Measurements from ENCODE around the gene ATL1.
"Not testable (repeated sequence)": the region's sequence is repeated elsewhere in the genome, so short reads cannot be mapped to it uniquely, and the experiment has no call there.

ATL1 gene

GRCh38 chr14:50534416-50534815, 25.5 kb upstream of the ATL1 start:
- DNase-seq (ENCODE audit: low spot score) = no peak
- no peak for FAIRE-seq

GRCh38 chr14:50534997-50535396, 24.9 kb upstream of the ATL1 start:
- DNase-seq (ENCODE audit: low spot score) = no peak
- no peak for FAIRE-seq

GRCh38 chr14:50538034-50538433, 21.9 kb upstream of the ATL1 start:
- FAIRE-seq = not testable (repeated sequence)

GRCh38 chr14:50539051-50539450, 20.9 kb upstream of the ATL1 start:
- FAIRE-seq (no peak), DNase-seq (ENCODE audit: low spot score) (no peak)

More at GRCh38 chr14:50538034-50538433, 21.9 kb upstream of the ATL1 start:
- not testable (repeated sequence) for DNase-seq (ENCODE audit: low spot score)

- no peak for DNase-seq (ENCODE audit: low spot score)
- no peak for FAIRE-seq
Measured at GRCh38 chr14:50541159-50541567, 18.8 kb upstream of the ATL1 start.

GRCh38 chr14:50542941-50543418, 17.0 kb upstream of the ATL1 start:
- DNase-seq (ENCODE audit: low spot score) = no peak
- FAIRE-seq = no peak

- DNase-seq (ENCODE audit: low spot score) = no peak
- FAIRE-seq = no peak
Measured at GRCh38 chr14:50544911-50545310, 15.0 kb upstream of the ATL1 start.

GRCh38 chr14:50545618-50546017, 14.3 kb upstream of the ATL1 start:
- no peak for DNase-seq (ENCODE audit: low spot score)
- no peak for FAIRE-seq

GRCh38 chr14:50550294-50550693, 9.7 kb upstream of the ATL1 start:
- DNase-seq (ENCODE audit: low spot score) (no peak), FAIRE-seq (no peak)

GRCh38 chr14:50551877-50552276, 8.1 kb upstream of the ATL1 start:
- FAIRE-seq = no peak
- no peak for DNase-seq (ENCODE audit: low spot score)

GRCh38 chr14:50552796-50553195, 7.1 kb upstream of the ATL1 start:
- not testable (repeated sequence) for FAIRE-seq; DNase-seq (ENCODE audit: low spot score)

GRCh38 chr14:50560931-50561285, 963 bp downstream of the ATL1 start:
- no peak for DNase-seq (ENCODE audit: low spot score)
- FAIRE-seq = no peak

GRCh38 chr14:50562841-50563240, 2.9 kb downstream of the ATL1 start:
- DNase-seq (ENCODE audit: low spot score) (no peak), FAIRE-seq (no peak)

- FAIRE-seq = no peak
- no peak for DNase-seq (ENCODE audit: low spot score)
Measured at GRCh38 chr14:50569714-50570274, 9.8 kb downstream of the ATL1 start.

GRCh38 chr14:50573862-50574261, 13.9 kb downstream of the ATL1 start:
- DNase-seq (ENCODE audit: low spot score) (no peak), FAIRE-seq (no peak)

GRCh38 chr14:50575769-50576168, 15.8 kb downstream of the ATL1 start:
- FAIRE-seq (no peak), DNase-seq (ENCODE audit: low spot score) (no peak)

- no peak for DNase-seq (ENCODE audit: low spot score)
- FAIRE-seq = no peak
Measured at GRCh38 chr14:50577982-50578381, 18.0 kb downstream of the ATL1 start.

- FAIRE-seq = no peak
Measured at GRCh38 chr14:50578433-50578832, 18.5 kb downstream of the ATL1 start.

GRCh38 chr14:50590464-50590863, 30.5 kb downstream of the ATL1 start:
- FAIRE-seq (no peak), DNase-seq (ENCODE audit: low spot score) (no peak)

More at GRCh38 chr14:50578433-50578832, 18.5 kb downstream of the ATL1 start:
- DNase-seq (ENCODE audit: low spot score) = no peak

- FAIRE-seq (no peak), DNase-seq (ENCODE audit: low spot score) (no peak)
Measured at GRCh38 chr14:50594577-50595316, 34.8 kb downstream of the ATL1 start.

- no peak for FAIRE-seq
Measured at GRCh38 chr14:50598765-50599164, 38.8 kb downstream of the ATL1 start.

GRCh38 chr14:50599700-50600444, 39.9 kb downstream of the ATL1 start:
- FAIRE-seq (no peak), DNase-seq (ENCODE audit: low spot score) (no peak)

More at GRCh38 chr14:50598765-50599164, 38.8 kb downstream of the ATL1 start:
- DNase-seq (ENCODE audit: low spot score) = no peak

All from RCC 7860 (cell line).